GM19438 (cell line): Measurements from ENCODE around the gene TPRA1.

Source experiments
- ATAC-seq: cut with Tn5 transposase; IDR thresholded peaks from one replicate; pipeline ENCODE4 v1.9.1; 2021; ENCODE audit warnings: low read depth; ENCODE audit not compliant: unreplicated experiment

The TPRA1 gene

GRCh38 chr3:127566833-127567232 is 23.7 kb downstream of the TPRA1 start:
- no peak for ATAC-seq

GRCh38 chr3:127565711-127566110 is 24.8 kb downstream of the TPRA1 start:
- ATAC-seq: no peak

DNA sequence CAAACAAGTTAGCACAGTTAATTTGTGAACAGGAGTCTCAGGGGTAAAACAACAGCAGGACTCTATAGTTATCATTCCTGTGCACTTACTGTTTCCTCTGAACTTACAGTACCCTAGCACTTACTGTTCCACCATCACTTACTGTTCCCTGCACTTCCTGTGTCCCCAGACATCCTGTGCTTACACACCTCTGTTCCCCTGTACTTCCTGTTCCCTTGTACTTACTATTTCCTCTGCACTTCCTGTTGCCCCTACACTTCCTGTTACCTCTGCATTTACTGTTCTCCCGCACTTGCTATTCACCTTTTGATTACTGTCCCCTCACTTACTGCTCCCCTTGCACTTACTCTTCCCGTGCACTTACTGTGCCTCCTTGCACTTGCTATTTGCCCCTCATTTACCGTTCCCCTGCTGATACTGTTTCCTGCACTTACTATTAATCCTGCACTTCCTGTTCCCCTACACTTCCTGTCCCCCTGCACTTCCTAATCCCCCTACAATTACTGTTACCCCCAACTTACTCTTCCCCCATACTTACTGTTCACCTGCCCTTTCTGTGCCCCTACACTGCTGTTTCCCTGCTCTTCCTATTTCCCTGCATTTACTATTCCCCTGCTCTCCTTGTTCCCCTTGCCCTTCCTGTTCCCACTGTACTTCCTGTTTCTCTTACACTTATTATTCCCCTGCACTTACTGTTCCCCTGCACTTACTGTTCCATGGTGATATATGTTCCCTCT is 30.3 kb downstream of the TPRA1 start:
- ATAC-seq: no peak

- no peak for ATAC-seq
Observed at GRCh38 chr3:127556565-127556964, 34.0 kb downstream of the TPRA1 start.

DNA sequence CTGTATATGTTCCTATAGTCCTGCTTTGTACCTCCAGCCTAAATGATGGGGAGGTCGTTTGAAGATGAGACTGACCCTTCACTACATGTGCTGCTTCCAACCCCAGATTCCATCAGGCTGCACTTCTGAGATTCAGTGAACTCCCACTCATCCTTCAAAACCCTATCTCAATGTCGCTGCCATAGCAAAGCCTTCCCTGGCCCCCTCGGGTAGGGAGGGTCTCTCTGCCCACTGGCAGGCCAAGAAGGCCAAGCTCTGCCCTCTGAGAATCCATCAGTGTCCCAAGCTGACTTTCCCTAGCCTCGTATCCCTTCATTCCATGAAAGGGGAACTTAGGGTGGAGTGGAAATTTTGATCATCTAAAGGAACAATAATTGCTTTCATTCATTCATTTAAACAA is 35.4 kb downstream of the TPRA1 start:
- ATAC-seq: no peak

GRCh38 chr3:127552038-127552437 is 38.5 kb downstream of the TPRA1 start:
- no peak for ATAC-seq

- no peak for ATAC-seq
Observed at GRCh38 chr3:127551178-127551577, 39.4 kb downstream of the TPRA1 start.

GRCh38 chr3:127550468-127551157 is 39.9 kb downstream of the TPRA1 start:
- ATAC-seq: no peak

GRCh38 chr3:127549826-127550467 is 40.6 kb downstream of the TPRA1 start:
- no peak for ATAC-seq

DNA sequence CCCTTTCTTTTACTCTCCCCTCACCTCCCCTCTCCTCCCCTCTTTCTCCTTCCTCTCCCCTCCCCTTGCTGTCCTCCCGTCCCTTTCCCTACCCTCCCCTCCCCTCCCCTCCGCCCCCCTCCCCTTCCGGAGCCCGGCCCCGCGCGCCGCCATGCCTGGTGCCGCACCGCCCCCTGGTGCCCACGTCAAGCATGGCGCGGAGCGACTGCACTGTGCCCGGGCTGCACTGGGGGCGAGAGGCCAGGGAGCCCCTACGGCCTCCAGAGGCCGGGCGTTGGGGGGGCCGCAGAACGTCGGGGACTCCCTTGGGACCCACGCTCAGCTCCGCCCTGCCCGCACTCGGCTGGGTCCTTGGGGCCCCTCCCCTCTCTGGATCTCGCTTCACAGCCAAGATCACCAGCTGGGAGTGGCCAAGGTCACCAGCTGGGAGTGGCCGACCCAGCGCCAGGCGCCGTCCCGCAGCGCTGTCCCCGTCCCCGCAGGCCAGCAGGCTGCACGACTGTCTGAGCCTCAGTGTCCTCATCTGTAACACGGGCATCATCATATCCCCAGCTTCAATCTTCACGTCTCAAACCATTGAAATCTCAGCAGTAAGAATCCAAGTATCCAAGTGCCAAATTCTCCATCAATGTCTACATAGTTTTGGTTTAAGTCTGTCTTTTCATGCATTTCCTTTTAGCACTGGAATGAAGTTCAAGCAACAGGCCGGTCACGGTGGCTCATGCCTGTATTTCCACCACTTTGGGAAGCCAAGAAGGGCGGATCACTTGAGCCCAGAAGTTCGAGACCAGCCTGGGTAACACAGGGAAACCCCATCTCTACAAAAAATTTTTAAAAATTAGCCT is 42.5 kb downstream of the TPRA1 start:
- no peak for ATAC-seq

- no peak for ATAC-seq
Observed at GRCh38 chr3:127546970-127547733, 43.4 kb downstream of the TPRA1 start.

DNA sequence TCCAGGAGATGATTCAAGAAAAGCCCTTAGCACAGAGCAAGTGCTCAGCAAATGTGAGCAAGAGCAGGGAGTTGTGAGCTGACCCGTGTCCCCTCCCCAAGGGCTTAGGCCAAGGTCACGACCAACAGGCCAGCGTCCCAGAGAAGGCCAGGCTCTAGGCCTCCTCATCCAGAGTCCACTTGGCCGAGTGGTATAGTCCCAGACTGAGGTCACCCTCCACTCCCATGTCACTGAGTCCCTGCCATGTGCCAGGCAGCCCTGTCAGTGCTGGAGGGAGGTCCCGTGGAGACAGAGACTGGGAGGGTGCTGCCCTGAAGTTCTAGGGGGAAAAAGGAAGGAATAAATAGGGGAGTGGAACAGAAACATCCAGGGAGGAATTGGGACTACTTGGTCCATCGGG is 44.0 kb downstream of the TPRA1 start:
- no peak for ATAC-seq

DNA sequence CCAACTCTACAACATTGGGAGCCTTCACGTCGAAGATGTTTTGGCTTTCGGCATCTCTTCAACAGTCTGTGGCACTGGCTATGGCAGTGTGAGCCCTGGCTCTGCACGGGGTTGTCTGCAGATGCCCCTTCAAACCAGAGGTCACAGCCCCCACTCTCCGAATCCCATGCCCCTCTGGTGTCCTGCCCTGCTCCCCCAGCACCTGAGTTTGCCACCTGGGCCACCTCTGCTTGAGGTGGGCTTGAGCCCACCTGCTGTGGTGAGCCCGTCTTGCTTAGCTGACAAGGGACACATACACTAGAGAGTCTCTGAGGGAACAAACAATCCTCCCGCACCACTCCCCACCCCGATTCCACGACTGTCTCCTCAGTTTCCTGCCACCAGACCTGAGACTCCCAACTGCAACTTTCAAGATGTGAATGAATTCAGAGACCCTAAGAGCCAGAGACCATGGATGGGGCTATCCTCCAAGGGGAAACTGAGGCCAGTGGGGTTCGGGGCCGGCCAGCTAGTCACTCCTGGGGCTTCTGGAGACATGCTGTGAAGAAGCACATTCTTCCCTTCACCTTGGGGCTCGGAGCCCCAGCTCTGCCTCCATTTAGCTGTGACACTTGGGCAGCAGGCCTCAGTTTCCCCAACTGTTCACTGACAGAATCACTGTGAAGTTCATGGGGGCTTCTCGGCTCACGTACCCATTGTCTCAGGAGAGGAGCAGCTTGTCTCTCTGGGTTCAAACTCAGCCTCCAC is 44.6 kb downstream of the TPRA1 start:
- no peak for ATAC-seq

DNA sequence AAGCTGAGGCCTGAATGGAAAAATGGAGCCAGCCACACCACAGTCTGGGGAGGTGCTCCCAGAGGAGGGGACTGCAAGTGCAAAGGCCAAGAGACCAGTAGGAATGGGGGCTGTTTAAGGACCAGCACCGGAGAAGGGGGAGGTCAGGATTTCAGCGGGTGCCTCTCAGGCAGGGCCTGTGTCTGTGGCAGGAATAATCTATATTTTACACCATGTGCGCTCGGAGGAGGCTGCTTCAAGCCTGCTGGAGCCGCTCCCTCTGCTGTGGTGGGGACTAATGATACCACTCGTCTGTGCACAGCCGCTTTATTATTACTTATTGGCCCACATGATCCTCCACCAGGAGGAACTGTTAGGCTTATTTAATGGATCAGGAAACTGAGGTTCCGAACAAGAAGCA is 45.3 kb downstream of the TPRA1 start:
- ATAC-seq: no peak

DNA sequence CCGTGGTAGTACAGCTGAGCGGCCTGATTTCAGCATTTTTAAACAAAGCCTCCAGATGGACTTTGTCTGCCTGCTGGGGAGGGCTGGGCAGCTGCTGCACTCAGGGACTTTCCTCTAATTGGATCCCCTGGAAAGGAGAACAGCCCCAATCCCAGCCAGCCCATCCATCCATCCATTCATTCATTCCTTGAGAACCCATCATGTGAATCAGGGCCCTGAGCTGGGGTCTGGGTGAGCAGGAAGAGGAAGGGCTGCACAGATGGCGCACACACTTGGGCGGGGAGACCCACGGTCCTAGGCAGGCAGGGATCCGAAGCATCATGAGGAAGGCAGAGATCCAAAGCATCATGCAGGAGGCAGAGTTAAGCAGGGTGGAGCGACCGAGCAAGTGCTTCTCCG is 45.7 kb downstream of the TPRA1 start:
- ATAC-seq: no peak

GRCh38 chr3:127544192-127544802 is 46.2 kb downstream of the TPRA1 start:
- ATAC-seq: no peak

- no peak for ATAC-seq
Observed at GRCh38 chr3:127543441-127543840, 47.1 kb downstream of the TPRA1 start.

- ATAC-seq: no peak
Observed at GRCh38 chr3:127542441-127542952, 48.0 kb downstream of the TPRA1 start.

- ATAC-seq: no peak
Observed at GRCh38 chr3:127541320-127541719, 49.2 kb downstream of the TPRA1 start.
